GM03348 (cell line): ENCODE data around the gene CEP112.
"Not testable (repeated sequence)": the region's sequence is repeated elsewhere in the genome, so short reads cannot be mapped to it uniquely, and the experiment has no call there.

Source experiments
- DNase-seq: peaks from one replicate; pipeline ENCODE4 v3.0.0; 2012; ENCODE audit warnings: low spot score

Gene CEP112

GRCh38 chr17:65772989-65773388 is 418.9 kb downstream of the CEP112 start:
- no peak for DNase-seq

- no peak for DNase-seq
Measured at GRCh38 chr17:65771704-65772103, 420.2 kb downstream of the CEP112 start.

- DNase-seq, result no peak
Measured at GRCh38 chr17:65763786-65764185, 428.1 kb downstream of the CEP112 start.

- DNase-seq, result no peak
Measured at GRCh38 chr17:65762973-65763372, 429.0 kb downstream of the CEP112 start.

- DNase-seq, result no peak
Measured at GRCh38 chr17:65759532-65759931, 432.4 kb downstream of the CEP112 start.

GRCh38 chr17:65756760-65757159 is 435.2 kb downstream of the CEP112 start:
- DNase-seq, result no peak

- DNase-seq, result no peak
Measured at GRCh38 chr17:65755799-65756198, 436.1 kb downstream of the CEP112 start.

GRCh38 chr17:65754630-65755029 is 437.3 kb downstream of the CEP112 start:
- DNase-seq, result no peak

- no peak for DNase-seq
Measured at GRCh38 chr17:65754081-65754480, 437.9 kb downstream of the CEP112 start.

GRCh38 chr17:65753348-65753747 is 438.6 kb downstream of the CEP112 start:
- no peak for DNase-seq

GRCh38 chr17:65751263-65751662 is 440.7 kb downstream of the CEP112 start:
- no peak for DNase-seq

GRCh38 chr17:65750631-65751115 is 441.3 kb downstream of the CEP112 start:
- peak; percentile 83 for DNase-seq

- DNase-seq, result no peak
Measured at GRCh38 chr17:65750166-65750565, 441.8 kb downstream of the CEP112 start.

- peak; percentile 10 for DNase-seq
Measured at GRCh38 chr17:65749479-65749878, 442.5 kb downstream of the CEP112 start.

- no peak for DNase-seq
Measured at GRCh38 chr17:65745241-65745640, 446.7 kb downstream of the CEP112 start.

- peak; percentile 48 for DNase-seq
Measured at GRCh38 chr17:65743308-65743655, 448.7 kb downstream of the CEP112 start.

- DNase-seq, result peak; percentile 74
Measured at GRCh38 chr17:65742403-65743307, 449.3 kb downstream of the CEP112 start.

GRCh38 chr17:65741710-65742109 is 450.2 kb downstream of the CEP112 start:
- no peak for DNase-seq

- no peak for DNase-seq
Measured at GRCh38 chr17:65739034-65739433, 452.9 kb downstream of the CEP112 start.

- DNase-seq, result no peak
Measured at GRCh38 chr17:65737451-65737850, 454.5 kb downstream of the CEP112 start.

- no peak for DNase-seq
Measured at GRCh38 chr17:65733314-65733713, 458.6 kb downstream of the CEP112 start.

- not testable (repeated sequence) for DNase-seq
Measured at GRCh38 chr17:65732667-65733066, 459.3 kb downstream of the CEP112 start.

- peak; percentile 49 for DNase-seq
Measured at GRCh38 chr17:65730711-65731169, 461.2 kb downstream of the CEP112 start.

GRCh38 chr17:65729207-65729606 is 462.7 kb downstream of the CEP112 start:
- DNase-seq, result no peak
